Esophagus muscularis mucosa (tissue), 4 donors: ENCODE data around the gene CDC42BPA. TPM values are rescaled to one million over a fixed set of nuclear protein-coding genes. Genes with fewer than 3 reads are reported as not detected.

Source experiments
- DNase-seq: peaks from one replicate; pipeline ENCODE4 v3.0.0-alpha.2; 2017; ENCODE audit errors: extremely low spot score
- H3K27ac ChIP-seq, 4 donors: fragments of 200-600 bp; sonication (generic); replicated peaks in 1 of 4; 1 replicate in 3 of 4; 2 replicates in 1 of 4; pipeline ENCODE4 v1.5.1; 2016 to 2019; ENCODE audit warnings: mild to moderate bottlenecking in 1 of 4
- H3K27me3 ChIP-seq, 4 donors: fragments of 200-600 bp; sonication (generic); one replicate each; pipeline versions ENCODE4 v1.5.1 to v1.6.0; 2016 to 2019
- H3K36me3 ChIP-seq, 4 donors: fragments of 200-600 bp; sonication (generic); one replicate each; pipeline ENCODE4 v1.5.1; 2016 to 2019
- H3K4me1 ChIP-seq, 4 donors: fragments of 200-600 bp; sonication (generic); one replicate each; pipeline ENCODE4 v1.5.1; 2016 to 2019
- H3K4me3 ChIP-seq, 4 donors: fragments of 200-600 bp; sonication (generic); 1 replicate in 2 of 4; 2 replicates in 2 of 4; pipeline ENCODE4 v1.5.1; 2016 to 2019; ENCODE audit warnings: mild to moderate bottlenecking in 4 of 4, moderate library complexity in 1 of 4
- H3K9me3 ChIP-seq, 4 donors: fragments of 200-600 bp; sonication (generic); 1 replicate in 3 of 4; 2 replicates in 1 of 4; pipeline ENCODE4 v1.5.1; 2016 to 2019
- EP300 ChIP-seq: sonication (generic); formaldehyde crosslinking; IDR thresholded peaks from one replicate; pipeline ENCODE4 v1.6.1; 2017; ENCODE audit warnings: antibody characterized with exemption
- POLR2A ChIP-seq: fragments of 450-650 bp; IDR thresholded peaks from one replicate; pipeline ENCODE4 v1.6.1; 2017; ENCODE audit warnings: antibody characterized with exemption, moderate library complexity, mild to moderate bottlenecking, low read depth
- POLR2AphosphoS5 ChIP-seq, 2 donors: sonication (generic); formaldehyde crosslinking; IDR thresholded peaks; one replicate each; pipeline ENCODE4 v1.6.1; 2017; ENCODE audit warnings: antibody characterized with exemption in 2 of 2
- WGBS: methylation state at CpG from one replicate; pipeline ENCODE4 v1.1.5; 2018; 5-methylcytosine and 5-hydroxymethylcytosine counted together
- intact Hi-C: fragments of 100-400 bp; cut with DNase I; formaldehyde crosslinking; loops from one replicate; pipeline ENCODE4 v1.15.1; 2023
- total RNA-seq, 4 donors: library from RNA; depleted of rRNA; stranded (reverse); fragments of >200 nt; gene quantifications; one replicate each; pipeline versions ENCODE4 v1.1.0 to v1.2.1, GENCODE V29; 2016
- TF ChIP-seq, protein P1 (sequence below), 3 experiments: fragments of 200-600 bp in 2 of 3; fragments of 450-650 bp in 1 of 3; sonication (generic) in 2 of 3; IDR thresholded peaks; one replicate each; pipeline ENCODE4 v1.5.1; 2017 to 2019; ENCODE audit warnings: antibody characterized with exemption in 3 of 3, mild to moderate bottlenecking in 2 of 3, moderate library complexity in 1 of 3

The CDC42BPA gene
- total RNA-seq, 4 donors from 2014 or later, result 59.5 to 72.2 (median 69.7) TPM

DNA sequence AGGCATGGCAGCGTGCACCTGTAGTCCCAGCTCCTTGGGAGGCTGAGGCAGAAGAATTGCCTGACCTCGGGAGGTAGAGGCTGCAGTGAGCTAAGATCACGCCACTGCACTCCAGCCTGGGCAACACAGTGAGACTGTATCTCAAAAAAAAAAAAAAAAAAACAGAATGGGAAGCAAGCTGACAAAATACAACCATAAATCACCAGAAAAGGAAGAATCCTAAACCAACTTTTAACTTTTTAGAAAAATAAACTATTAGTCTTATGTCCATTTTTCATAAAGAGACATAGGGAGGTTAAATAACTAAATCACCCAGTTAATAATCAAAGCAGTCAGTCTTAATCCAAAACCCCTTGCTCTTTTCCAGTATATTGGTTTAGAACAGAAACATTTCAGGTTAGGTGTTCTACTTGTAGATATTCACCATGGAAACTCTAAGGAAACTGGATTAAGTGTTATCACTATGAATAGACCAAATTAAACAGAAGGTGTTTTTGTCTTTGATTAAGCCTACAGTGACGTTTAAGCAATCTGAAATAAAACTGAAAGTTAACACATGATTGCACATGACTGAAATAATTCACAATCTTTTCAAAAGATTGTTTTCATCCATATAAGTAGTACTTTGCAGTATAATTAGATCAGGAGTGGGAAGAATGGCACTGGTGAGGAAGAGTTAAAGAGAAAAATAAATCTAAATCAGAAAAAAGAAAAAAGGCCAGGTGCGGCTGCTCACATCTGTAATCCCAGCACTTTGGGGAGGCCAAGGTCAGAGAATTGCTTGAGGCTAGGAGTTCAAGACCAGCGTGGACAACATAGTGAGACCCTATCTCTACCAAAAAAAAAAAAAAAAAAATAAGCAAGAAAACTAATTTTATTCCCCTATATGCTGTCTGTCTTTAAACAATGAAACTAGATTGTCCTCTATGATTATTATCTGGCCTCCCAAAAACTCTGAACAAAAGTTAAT, 9.6 kb downstream of the CDC42BPA start:
- H3K27ac ChIP-seq, result no peak overlapping the region
- peaks cover 12 to 46% (median 37%) of the 10 kb centered on the region in 4 donors for H3K4me1 ChIP-seq
- intact Hi-C loops, result no loop called here
- no peaks in the 10 kb centered on the region for H3K27me3 ChIP-seq
- H3K4me3 ChIP-seq, result no peak overlapping the region
- H3K9me3 ChIP-seq, result no peaks in the 10 kb centered on the region
- DNase-seq, result no peak
- 70% methylated on average over 6 of the region's 6 CpGs for WGBS
- H3K36me3 ChIP-seq, result no peaks in the 10 kb centered on the region
- TF ChIP-seq, protein P1, sequence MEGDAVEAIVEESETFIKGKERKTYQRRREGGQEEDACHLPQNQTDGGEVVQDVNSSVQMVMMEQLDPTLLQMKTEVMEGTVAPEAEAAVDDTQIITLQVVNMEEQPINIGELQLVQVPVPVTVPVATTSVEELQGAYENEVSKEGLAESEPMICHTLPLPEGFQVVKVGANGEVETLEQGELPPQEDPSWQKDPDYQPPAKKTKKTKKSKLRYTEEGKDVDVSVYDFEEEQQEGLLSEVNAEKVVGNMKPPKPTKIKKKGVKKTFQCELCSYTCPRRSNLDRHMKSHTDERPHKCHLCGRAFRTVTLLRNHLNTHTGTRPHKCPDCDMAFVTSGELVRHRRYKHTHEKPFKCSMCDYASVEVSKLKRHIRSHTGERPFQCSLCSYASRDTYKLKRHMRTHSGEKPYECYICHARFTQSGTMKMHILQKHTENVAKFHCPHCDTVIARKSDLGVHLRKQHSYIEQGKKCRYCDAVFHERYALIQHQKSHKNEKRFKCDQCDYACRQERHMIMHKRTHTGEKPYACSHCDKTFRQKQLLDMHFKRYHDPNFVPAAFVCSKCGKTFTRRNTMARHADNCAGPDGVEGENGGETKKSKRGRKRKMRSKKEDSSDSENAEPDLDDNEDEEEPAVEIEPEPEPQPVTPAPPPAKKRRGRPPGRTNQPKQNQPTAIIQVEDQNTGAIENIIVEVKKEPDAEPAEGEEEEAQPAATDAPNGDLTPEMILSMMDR (IDR thresholded peaks at IDR 0.05), result no peak
- TF ChIP-seq EP300 (no peak), POLR2A (no peak), POLR2AphosphoS5 (IDR thresholded peaks at IDR 0.05) (no peak)

DNA sequence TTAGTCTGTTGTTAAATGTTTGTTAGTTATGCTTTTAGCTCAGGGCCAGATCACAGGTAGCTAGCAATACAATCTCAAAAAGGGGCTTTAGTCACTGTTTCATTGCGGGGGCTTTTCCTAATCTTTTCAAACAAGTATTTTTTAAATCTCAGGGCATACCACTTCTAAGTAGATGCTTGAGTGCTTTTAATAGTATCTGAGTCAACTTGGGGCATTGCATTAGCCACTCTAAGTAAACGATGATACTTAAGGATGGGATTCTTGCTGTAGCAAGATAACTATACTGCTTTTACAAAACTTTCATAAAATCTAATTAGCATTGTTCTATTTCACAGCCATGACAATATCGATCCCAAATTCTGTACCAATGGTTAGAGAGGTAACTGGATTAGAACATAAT, 11.6 kb downstream of the CDC42BPA start:
- H3K27me3 ChIP-seq, result no peaks in the 10 kb centered on the region
- TF ChIP-seq EP300 (no peak), POLR2AphosphoS5 (IDR thresholded peaks at IDR 0.05) (no peak), POLR2A (no peak)
- TF ChIP-seq, protein P1 (IDR thresholded peaks at IDR 0.05), result no peak
- DNase-seq, result no peak
- H3K4me3 ChIP-seq, result no peak overlapping the region
- no peak overlapping the region for H3K27ac ChIP-seq
- intact Hi-C loops, result no loop called here
- no peaks in the 10 kb centered on the region for H3K9me3 ChIP-seq
- 93% methylated on average over 3 of the region's 3 CpGs for WGBS
- peaks cover 10 to 32% (median 24%) of the 10 kb centered on the region in 4 donors for H3K4me1 ChIP-seq
- H3K36me3 ChIP-seq, result no peaks in the 10 kb centered on the region

DNA sequence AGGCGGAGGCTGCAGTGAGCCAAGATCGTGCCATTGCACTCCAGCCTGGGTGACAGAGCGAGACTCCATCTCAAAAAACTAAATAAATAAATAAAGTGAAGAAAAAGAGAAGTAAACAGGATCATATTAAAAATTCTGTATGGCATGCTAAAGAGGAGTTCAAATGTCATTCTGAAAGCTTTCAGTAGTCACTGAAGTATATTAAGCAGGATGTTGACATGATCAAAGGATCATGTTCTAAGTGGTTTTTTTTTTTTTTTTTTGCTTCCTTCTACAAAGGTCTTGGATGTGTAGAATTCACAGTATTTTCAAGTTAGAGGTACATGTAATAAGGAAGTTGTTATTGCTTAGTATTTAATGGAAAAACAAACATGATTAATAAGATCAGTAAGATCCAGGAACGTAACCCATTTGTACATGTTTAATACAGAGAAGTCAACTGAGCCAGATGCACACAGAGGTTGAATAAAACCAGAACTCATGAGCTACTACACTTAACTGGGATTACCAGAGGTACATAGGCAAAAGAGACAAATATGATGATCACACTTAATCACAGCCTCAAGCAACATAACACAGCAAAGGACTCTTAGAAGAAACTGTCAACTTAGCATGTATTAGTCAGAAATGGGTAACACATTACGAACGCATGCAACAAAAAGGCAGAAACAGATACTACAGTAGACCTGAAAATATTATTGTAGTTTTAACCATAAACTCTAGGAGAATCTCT, 12.2 kb downstream of the CDC42BPA start:
- TF ChIP-seq, protein P1 (IDR thresholded peaks at IDR 0.05), result no peak
- no peak for TF ChIP-seq POLR2AphosphoS5 (IDR thresholded peaks at IDR 0.05)
- no peak for TF ChIP-seq POLR2A
- TF ChIP-seq EP300, result no peak
- Histone ChIP-seq H3K4me3 (no peak overlapping the region), H3K9me3 (no peaks in the 10 kb centered on the region), H3K36me3 (no peaks in the 10 kb centered on the region), H3K4me1 (peaks cover 10 to 32% (median 24%) of the 10 kb centered on the region in 4 donors), H3K27me3 (no peaks in the 10 kb centered on the region), H3K27ac (no peak overlapping the region)
- DNase-seq, result no peak
- intact Hi-C loops, result no loop called here
- 90% methylated on average over 6 of the region's 6 CpGs for WGBS

DNA sequence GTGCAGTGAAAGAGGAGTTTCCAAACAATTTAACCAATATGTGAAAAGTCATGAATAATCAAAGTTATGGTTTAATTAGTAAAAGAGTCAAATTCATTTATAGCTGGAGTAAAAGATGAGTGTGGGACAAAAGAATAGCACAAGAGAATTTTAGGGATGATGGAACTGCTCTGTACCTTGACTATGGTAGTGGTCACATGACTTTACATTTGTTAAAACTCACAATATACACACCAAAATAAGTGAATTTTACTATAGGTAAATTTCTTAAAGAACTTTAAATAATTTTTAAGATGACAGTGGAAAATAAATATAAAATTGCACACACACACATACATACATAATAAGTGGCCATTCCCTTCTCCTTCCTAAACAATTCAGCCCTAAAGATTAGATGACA, 13.6 kb downstream of the CDC42BPA start:
- Histone ChIP-seq H3K9me3 (no peaks in the 10 kb centered on the region), H3K27me3 (no peaks in the 10 kb centered on the region), H3K4me3 (no peak overlapping the region), H3K36me3 (no peaks in the 10 kb centered on the region), H3K4me1 (peaks cover 13 to 32% (median 25%) of the 10 kb centered on the region in 4 donors), H3K27ac (no peak overlapping the region)
- no peak for DNase-seq
- TF ChIP-seq EP300, result no peak
- no peak for TF ChIP-seq POLR2A
- intact Hi-C loops, result no loop called here

DNA sequence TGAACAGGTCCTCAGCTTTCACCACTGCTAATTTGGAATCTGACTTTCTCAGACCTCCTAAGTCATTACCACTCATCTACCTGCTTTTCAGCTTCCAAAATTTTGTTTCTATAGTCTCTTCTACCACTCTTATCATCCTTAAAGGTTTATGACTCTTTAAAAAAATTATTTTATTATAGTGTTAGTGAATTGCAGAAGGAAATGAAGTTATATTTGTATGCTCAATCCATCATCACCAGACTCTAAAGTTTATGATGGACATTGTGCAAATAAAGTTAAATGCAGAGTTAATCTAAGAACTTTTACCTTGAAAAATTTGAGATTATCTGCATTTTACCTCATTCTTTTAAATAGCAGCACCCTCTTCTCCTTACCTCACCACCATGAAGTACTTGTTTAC, 14.6 kb downstream of the CDC42BPA start:
- intact Hi-C loops, result no loop called here
- no peak for DNase-seq
- TF ChIP-seq POLR2A (no peak), EP300 (no peak), POLR2AphosphoS5 (IDR thresholded peaks at IDR 0.05) (no peak)
- TF ChIP-seq, protein P1 (IDR thresholded peaks at IDR 0.05), result no peak
- Histone ChIP-seq H3K9me3 (no peaks in the 10 kb centered on the region), H3K4me3 (no peak overlapping the region), H3K27me3 (no peaks in the 10 kb centered on the region), H3K36me3 (no peaks in the 10 kb centered on the region), H3K4me1 (peaks cover 15 to 32% (median 24%) of the 10 kb centered on the region in 4 donors), H3K27ac (no peak overlapping the region)
